T-helper 2 cell treated with Interferon-gamma antibody and Interleukin-4, amounts not matched to agents 5 μg/mL and 100 μg/mL, for 36 hours (primary cell): Measurements from ENCODE around the gene NARF.
"Not testable (repeated sequence)": the region's sequence is repeated elsewhere in the genome, so short reads cannot be mapped to it uniquely, and the experiment has no call there.

ENCODE experiments used
- DNase-seq: peaks from one replicate; pipeline ENCODE4 v3.0.0; 2021; ENCODE audit warnings: low spot score
- H3K27ac Mint-ChIP-seq: one replicate; pipeline ENCODE4 v1.8.0; 2021; ENCODE audit warnings: mild to moderate bottlenecking, mixed read lengths
- H3K27me3 Mint-ChIP-seq: one replicate; pipeline ENCODE4 v1.8.0; 2021; ENCODE audit warnings: low read depth, mixed read lengths
- H3K36me3 Mint-ChIP-seq: one replicate; pipeline ENCODE4 v1.8.0; 2021; ENCODE audit warnings: low read depth, mixed read lengths
- H3K4me1 Mint-ChIP-seq: one replicate; pipeline ENCODE4 v1.8.0; 2021; ENCODE audit warnings: low read depth, mixed read lengths
- H3K4me3 Mint-ChIP-seq: one replicate; pipeline ENCODE4 v1.8.0; 2022; ENCODE audit warnings: mild to moderate bottlenecking, moderate library complexity, mixed read lengths
- H3K9me3 Mint-ChIP-seq: one replicate; pipeline ENCODE4 v1.8.0; 2021; ENCODE audit warnings: mixed read lengths

Gene NARF

GRCh38 chr17:82458179-82458884 lies at the start of gene NARF:
TSS of gene NARF (plus strand) at chr17:82458741. CDS start at chr17:82458804, 63 bp downstream.
- peak; percentile 99 for DNase-seq
- Mint-ChIP-seq H3K4me1 (peaks cover 26% of the 10 kb centered on the region), H3K27me3 (no peaks in the 10 kb centered on the region), H3K4me3 (peak within 1 kb of the TSS; percentile 93), H3K36me3 (peaks cover 31% of the 10 kb centered on the region), H3K27ac (peak within 1 kb of the TSS; percentile 97), H3K9me3 (peaks cover 3% of the 10 kb centered on the region)

- Mint-ChIP-seq H3K27me3 (no peaks in the 10 kb centered on the region), H3K4me3 (no peak overlapping the region), H3K36me3 (peaks cover 5% of the 10 kb centered on the region), H3K4me1 (peaks cover 2% of the 10 kb centered on the region), H3K27ac (no peak overlapping the region), H3K9me3 (no peaks in the 10 kb centered on the region)
- DNase-seq, result no peak
Observed at GRCh38 chr17:82408938-82409318, 49.6 kb upstream of the NARF start.

- peaks cover 8% of the 10 kb centered on the region for H3K4me1 Mint-ChIP-seq
- peaks cover 6% of the 10 kb centered on the region for H3K36me3 Mint-ChIP-seq
- H3K4me3 Mint-ChIP-seq, result no peak overlapping the region
- no peak for DNase-seq
- H3K27me3 Mint-ChIP-seq, result no peaks in the 10 kb centered on the region
- no peaks in the 10 kb centered on the region for H3K9me3 Mint-ChIP-seq
- H3K27ac Mint-ChIP-seq, result no peak overlapping the region
Observed at GRCh38 chr17:82410014-82410716, 48.4 kb upstream of the NARF start.

- H3K27ac Mint-ChIP-seq, result no peak overlapping the region
- H3K9me3 Mint-ChIP-seq, result no peaks in the 10 kb centered on the region
- DNase-seq, result no peak
- peaks cover 4% of the 10 kb centered on the region for H3K36me3 Mint-ChIP-seq
- H3K4me3 Mint-ChIP-seq, result no peak overlapping the region
- H3K27me3 Mint-ChIP-seq, result no peaks in the 10 kb centered on the region
- peaks cover 9% of the 10 kb centered on the region for H3K4me1 Mint-ChIP-seq
Observed at GRCh38 chr17:82411396-82412053, 47.0 kb upstream of the NARF start.

GRCh38 chr17:82412081-82412480 lies 46.5 kb upstream of the NARF start:
- not testable (repeated sequence) for H3K36me3 Mint-ChIP-seq, H3K4me3 Mint-ChIP-seq, H3K27ac Mint-ChIP-seq, H3K4me1 Mint-ChIP-seq, H3K27me3 Mint-ChIP-seq, DNase-seq, H3K9me3 Mint-ChIP-seq

- Mint-ChIP-seq H3K4me3 (no peak overlapping the region), H3K9me3 (no peaks in the 10 kb centered on the region), H3K36me3 (peaks cover 4% of the 10 kb centered on the region), H3K4me1 (peaks cover 12% of the 10 kb centered on the region), H3K27ac (no peak overlapping the region), H3K27me3 (no peaks in the 10 kb centered on the region)
- no peak for DNase-seq
Observed at GRCh38 chr17:82412535-82413520, 45.7 kb upstream of the NARF start.

GRCh38 chr17:82414548-82415281 lies 43.8 kb upstream of the NARF start:
- peak overlapping the region; percentile 15 for H3K4me3 Mint-ChIP-seq
- peak; percentile 62 for DNase-seq
- H3K36me3 Mint-ChIP-seq, result peaks cover 5% of the 10 kb centered on the region
- peaks cover 14% of the 10 kb centered on the region for H3K4me1 Mint-ChIP-seq
- no peak overlapping the region for H3K27ac Mint-ChIP-seq
- no peaks in the 10 kb centered on the region for H3K9me3 Mint-ChIP-seq
- H3K27me3 Mint-ChIP-seq, result no peaks in the 10 kb centered on the region

- H3K4me1 Mint-ChIP-seq, result peaks cover 20% of the 10 kb centered on the region
- H3K27ac Mint-ChIP-seq, result no peak overlapping the region
- H3K36me3 Mint-ChIP-seq, result peaks cover 11% of the 10 kb centered on the region
- no peak for DNase-seq
- no peaks in the 10 kb centered on the region for H3K9me3 Mint-ChIP-seq
- no peak overlapping the region for H3K4me3 Mint-ChIP-seq
- H3K27me3 Mint-ChIP-seq, result no peaks in the 10 kb centered on the region
Observed at GRCh38 chr17:82415336-82415735, 43.2 kb upstream of the NARF start.

GRCh38 chr17:82415786-82416185 lies 42.8 kb upstream of the NARF start:
- no peak overlapping the region for H3K27ac Mint-ChIP-seq
- no peak overlapping the region for H3K4me3 Mint-ChIP-seq
- peaks cover 13% of the 10 kb centered on the region for H3K36me3 Mint-ChIP-seq
- H3K4me1 Mint-ChIP-seq, result peaks cover 21% of the 10 kb centered on the region
- no peaks in the 10 kb centered on the region for H3K27me3 Mint-ChIP-seq
- no peaks in the 10 kb centered on the region for H3K9me3 Mint-ChIP-seq
- DNase-seq, result no peak

GRCh38 chr17:82416264-82416663 lies 42.3 kb upstream of the NARF start:
- peaks cover 17% of the 10 kb centered on the region for H3K36me3 Mint-ChIP-seq
- no peak overlapping the region for H3K27ac Mint-ChIP-seq
- no peaks in the 10 kb centered on the region for H3K27me3 Mint-ChIP-seq
- DNase-seq, result no peak
- H3K9me3 Mint-ChIP-seq, result no peaks in the 10 kb centered on the region
- no peak overlapping the region for H3K4me3 Mint-ChIP-seq
- H3K4me1 Mint-ChIP-seq, result peaks cover 24% of the 10 kb centered on the region

- no peak for DNase-seq
- Mint-ChIP-seq H3K36me3 (peaks cover 22% of the 10 kb centered on the region), H3K9me3 (no peaks in the 10 kb centered on the region), H3K27me3 (no peaks in the 10 kb centered on the region), H3K4me1 (peaks cover 24% of the 10 kb centered on the region), H3K4me3 (no peak overlapping the region), H3K27ac (no peak overlapping the region)
Observed at GRCh38 chr17:82416771-82417170, 41.8 kb upstream of the NARF start.

- peak within 1 kb of the TSS; percentile 87 for H3K27ac Mint-ChIP-seq
- H3K4me3 Mint-ChIP-seq, result peak within 1 kb of the TSS; percentile 80
- no peaks in the 10 kb centered on the region for H3K9me3 Mint-ChIP-seq
- no peaks in the 10 kb centered on the region for H3K27me3 Mint-ChIP-seq
- H3K36me3 Mint-ChIP-seq, result peaks cover 32% of the 10 kb centered on the region
- H3K4me1 Mint-ChIP-seq, result peaks cover 22% of the 10 kb centered on the region
- peak; percentile 90 for DNase-seq
Observed at GRCh38 chr17:82418001-82418986, 40.2 kb upstream of the NARF start, which contains the start of the genes HEXD and OGFOD3. TSS of gene HEXD (plus strand) at chr17:82418347. CDS start at chr17:82419800, 1,453 bp downstream. TSS of gene OGFOD3 (minus strand) at chr17:82418586. CDS start at chr17:82418485, 101 bp downstream.
